Dermis blood vessel endothelial cell (primary cell): ENCODE data around the gene CACNA2D4. TPM values are rescaled to one million over a fixed set of nuclear protein-coding genes. Genes with fewer than 3 reads are reported as not detected.

Experiments used
- DNase-seq: peaks from one replicate; pipeline ENCODE4 v3.0.0; 2010
- total RNA-seq: library from RNA; depleted of rRNA; stranded (reverse); fragments of >200 nt; gene quantifications from 2 replicates; pipeline ENCODE4 v1.2.3, GENCODE V29; 2014

CACNA2D4 gene
- total RNA-seq, 1 donor from 2014 or later = 0.17 TPM

- no peak for DNase-seq
These were observed 49.3 kb downstream of the CACNA2D4 start for GRCh38 chr12:1869145-1869544.

- DNase-seq = no peak
These were observed 53.1 kb downstream of the CACNA2D4 start for GRCh38 chr12:1865284-1865866.

- no peak for DNase-seq
These were observed 53.6 kb downstream of the CACNA2D4 start for GRCh38 chr12:1864867-1865266.

GRCh38 chr12:1864456-1864855 lies 54.0 kb downstream of the CACNA2D4 start:
- no peak for DNase-seq

GRCh38 chr12:1863823-1864222 lies 54.6 kb downstream of the CACNA2D4 start:
- no peak for DNase-seq

- DNase-seq = no peak
These were observed 55.5 kb downstream of the CACNA2D4 start for GRCh38 chr12:1862973-1863372.

- no peak for DNase-seq
These were observed 58.8 kb downstream of the CACNA2D4 start for GRCh38 chr12:1859643-1860042.

GRCh38 chr12:1858456-1858855 lies 60.0 kb downstream of the CACNA2D4 start:
- no peak for DNase-seq

- no peak for DNase-seq
These were observed 60.6 kb downstream of the CACNA2D4 start for GRCh38 chr12:1857821-1858220.

GRCh38 chr12:1857086-1857485 lies 61.4 kb downstream of the CACNA2D4 start:
- DNase-seq = no peak

- DNase-seq = no peak
These were observed 63.2 kb downstream of the CACNA2D4 start for GRCh38 chr12:1855241-1855640.

- DNase-seq = no peak
These were observed 64.7 kb downstream of the CACNA2D4 start for GRCh38 chr12:1853716-1854115.

- no peak for DNase-seq
These were observed 66.4 kb downstream of the CACNA2D4 start for GRCh38 chr12:1852076-1852475.

GRCh38 chr12:1851151-1851701 lies 67.2 kb downstream of the CACNA2D4 start:
- peak; percentile 56 for DNase-seq

- no peak for DNase-seq
These were observed 69.7 kb downstream of the CACNA2D4 start for GRCh38 chr12:1848745-1849144.

- DNase-seq = no peak
These were observed 70.3 kb downstream of the CACNA2D4 start for GRCh38 chr12:1848146-1848545.

GRCh38 chr12:1847411-1847810 lies 71.0 kb downstream of the CACNA2D4 start:
- DNase-seq = no peak

- no peak for DNase-seq
These were observed 71.7 kb downstream of the CACNA2D4 start for GRCh38 chr12:1846421-1847405.

GRCh38 chr12:1845886-1846285 lies 72.6 kb downstream of the CACNA2D4 start:
- DNase-seq = no peak

GRCh38 chr12:1845427-1845826 lies 73.0 kb downstream of the CACNA2D4 start:
- no peak for DNase-seq

- DNase-seq = no peak
These were observed 73.6 kb downstream of the CACNA2D4 start for GRCh38 chr12:1844661-1845409.

- no peak for DNase-seq
These were observed 74.2 kb downstream of the CACNA2D4 start for GRCh38 chr12:1844223-1844622.

- DNase-seq = no peak
These were observed 74.8 kb downstream of the CACNA2D4 start for GRCh38 chr12:1843641-1844005.
